ENCODE measurements around the gene L3MBTL1.

DNA sequence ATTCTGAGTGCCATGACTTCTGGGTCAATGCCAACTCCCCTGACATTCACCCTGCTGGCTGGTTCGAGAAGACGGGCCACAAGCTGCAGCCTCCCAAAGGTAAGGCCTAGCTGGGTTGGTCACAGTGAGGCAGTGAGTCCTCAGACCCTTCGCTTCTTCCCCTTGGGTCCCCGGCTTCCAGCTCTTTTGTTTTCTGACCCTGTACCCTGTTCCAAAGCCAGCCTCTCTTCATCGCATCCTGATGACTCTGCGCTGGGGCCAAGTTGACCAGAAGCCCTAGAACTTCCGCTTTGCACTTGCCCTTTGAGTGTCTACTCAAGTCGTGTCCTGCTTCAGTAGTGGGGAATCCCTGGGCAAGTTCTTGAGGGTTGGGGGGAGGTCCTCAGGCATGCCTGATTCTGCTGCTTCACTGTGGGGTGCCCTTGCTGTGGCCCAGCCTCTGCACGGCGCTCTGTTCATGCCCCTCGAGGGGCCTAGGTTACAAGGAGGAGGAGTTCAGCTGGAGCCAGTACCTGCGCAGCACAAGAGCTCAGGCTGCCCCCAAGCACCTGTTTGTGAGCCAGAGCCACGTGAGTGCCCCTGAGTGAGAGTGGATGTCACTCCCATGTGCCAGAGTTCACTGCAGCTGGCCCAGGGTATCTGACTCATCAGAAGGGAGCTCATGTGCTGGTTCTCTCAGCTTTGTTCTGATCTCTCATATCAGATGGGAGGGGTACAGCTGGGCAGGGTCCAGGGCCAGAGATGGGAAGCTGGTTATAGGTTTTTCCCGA, 23.0 kb downstream of the L3MBTL1 start:
- TF ChIP-seq EP300 (IDR thresholded peaks at IDR 0.05; ENCODE audit: low read depth) (no peak), POLR2AphosphoS5 (IDR thresholded peaks at IDR 0.05) (no peak), POLR2A (IDR thresholded peaks at IDR 0.05) (no peak)
- TF ChIP-seq, protein P1, sequence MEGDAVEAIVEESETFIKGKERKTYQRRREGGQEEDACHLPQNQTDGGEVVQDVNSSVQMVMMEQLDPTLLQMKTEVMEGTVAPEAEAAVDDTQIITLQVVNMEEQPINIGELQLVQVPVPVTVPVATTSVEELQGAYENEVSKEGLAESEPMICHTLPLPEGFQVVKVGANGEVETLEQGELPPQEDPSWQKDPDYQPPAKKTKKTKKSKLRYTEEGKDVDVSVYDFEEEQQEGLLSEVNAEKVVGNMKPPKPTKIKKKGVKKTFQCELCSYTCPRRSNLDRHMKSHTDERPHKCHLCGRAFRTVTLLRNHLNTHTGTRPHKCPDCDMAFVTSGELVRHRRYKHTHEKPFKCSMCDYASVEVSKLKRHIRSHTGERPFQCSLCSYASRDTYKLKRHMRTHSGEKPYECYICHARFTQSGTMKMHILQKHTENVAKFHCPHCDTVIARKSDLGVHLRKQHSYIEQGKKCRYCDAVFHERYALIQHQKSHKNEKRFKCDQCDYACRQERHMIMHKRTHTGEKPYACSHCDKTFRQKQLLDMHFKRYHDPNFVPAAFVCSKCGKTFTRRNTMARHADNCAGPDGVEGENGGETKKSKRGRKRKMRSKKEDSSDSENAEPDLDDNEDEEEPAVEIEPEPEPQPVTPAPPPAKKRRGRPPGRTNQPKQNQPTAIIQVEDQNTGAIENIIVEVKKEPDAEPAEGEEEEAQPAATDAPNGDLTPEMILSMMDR (IDR thresholded peaks at IDR 0.05): no peak
